NCI-H1930 (cell line): ENCODE results near the gene MAP6.

Source experiments
- DNase-seq, 2 experiments: peaks; one replicate each; lab custom pipeline; 2025; lab: John Stamatoyannopoulos, UW

MAP6 gene

DNA sequence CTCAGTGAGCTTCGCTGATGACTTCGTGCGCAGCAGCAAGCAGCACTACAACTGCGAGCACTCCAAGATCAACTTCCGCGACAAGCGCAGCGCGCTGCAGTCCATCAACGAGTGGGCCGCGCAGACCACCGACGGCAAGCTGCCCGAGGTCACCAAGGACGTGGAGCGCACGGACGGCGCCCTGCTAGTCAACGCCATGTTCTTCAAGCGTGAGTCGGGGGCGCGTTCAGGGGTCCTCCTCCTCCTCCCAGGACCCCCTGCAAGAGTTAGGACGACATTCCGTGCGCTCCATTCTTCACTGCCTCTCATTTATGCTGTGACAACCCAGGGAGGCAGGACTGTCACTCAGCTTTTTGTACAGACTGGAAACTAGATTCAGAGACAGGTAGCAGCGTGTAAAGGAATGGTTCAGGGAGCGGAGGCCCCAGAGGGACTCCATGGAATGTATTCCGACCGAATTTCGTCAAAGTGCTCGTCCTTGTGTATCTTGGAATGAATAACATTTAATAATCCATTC lies 102.0 kb downstream of the MAP6 start:
- DNase-seq: no peak

DNA sequence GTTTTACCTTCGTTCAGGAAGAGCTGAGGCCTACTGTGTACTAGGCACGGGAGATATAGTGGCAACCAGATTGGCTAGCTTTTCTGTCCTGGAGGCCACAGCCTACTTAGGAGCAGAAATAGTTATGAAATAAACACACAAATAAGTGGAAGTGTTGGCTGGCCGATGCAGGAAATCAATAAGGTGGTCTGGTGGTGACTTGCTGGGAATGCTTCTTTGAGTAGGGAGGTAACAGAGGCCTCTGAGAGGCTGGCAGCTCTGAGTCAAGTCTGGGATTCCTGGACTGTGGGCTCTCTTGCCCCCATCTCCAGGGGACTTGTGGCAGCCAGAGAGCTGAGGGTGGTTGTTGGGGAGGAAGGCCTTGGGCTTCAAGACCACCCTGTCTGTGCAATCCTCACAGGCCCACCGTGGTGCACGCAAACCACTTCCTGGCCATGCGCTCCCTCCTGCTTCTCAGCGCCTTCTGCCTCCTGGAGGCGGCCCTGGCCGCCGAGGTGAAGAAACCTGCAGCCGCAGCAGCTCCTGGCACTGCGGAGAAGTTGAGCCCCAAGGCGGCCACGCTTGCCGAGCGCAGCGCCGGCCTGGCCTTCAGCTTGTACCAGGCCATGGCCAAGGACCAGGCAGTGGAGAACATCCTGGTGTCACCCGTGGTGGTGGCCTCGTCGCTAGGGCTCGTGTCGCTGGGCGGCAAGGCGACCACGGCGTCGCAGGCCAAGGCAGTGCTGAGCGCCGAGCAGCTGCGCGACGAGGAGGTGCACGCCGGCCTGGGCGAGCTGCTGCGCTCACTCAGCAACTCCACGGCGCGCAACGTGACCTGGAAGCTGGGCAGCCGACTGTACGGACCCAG lies 102.7 kb downstream of the MAP6 start:
- no peak for DNase-seq

- no peak for DNase-seq
These were observed 103.5 kb downstream of the MAP6 start for GRCh38 chr11:75565221-75565814.

DNA sequence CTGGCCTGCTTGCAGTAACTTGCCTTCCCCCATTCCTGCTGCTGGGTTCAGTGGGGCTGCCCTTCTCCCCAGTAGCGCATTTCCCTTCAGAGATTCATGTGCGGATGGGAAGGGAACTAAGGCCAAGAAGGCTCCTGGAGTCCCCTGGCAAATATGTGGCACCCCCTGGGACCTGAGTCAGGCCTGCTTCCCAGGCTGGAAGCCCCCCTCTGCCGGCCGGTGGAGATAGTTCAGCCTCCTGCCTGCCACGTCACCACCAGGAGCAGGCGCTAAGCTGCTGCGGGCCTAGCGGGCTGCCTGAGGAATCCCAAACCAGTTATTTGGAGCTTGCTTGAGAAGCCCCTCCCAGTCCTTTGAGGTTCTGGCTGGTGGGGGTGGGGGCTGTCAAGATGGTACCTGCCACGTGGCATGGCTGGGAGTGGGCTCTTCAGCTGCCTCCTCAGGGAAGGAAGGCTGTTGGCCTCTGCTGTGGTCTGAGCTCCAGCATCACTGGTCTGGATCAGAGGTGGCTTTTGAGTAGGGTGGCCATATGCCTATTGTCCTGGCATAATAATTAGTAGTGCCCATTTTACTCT lies 104.8 kb downstream of the MAP6 start:
- DNase-seq: no peak

- no peak for DNase-seq
These were observed 105.3 kb downstream of the MAP6 start for GRCh38 chr11:75563501-75563977.

- DNase-seq: no peak
These were observed 105.9 kb downstream of the MAP6 start for GRCh38 chr11:75562836-75563484.

DNA sequence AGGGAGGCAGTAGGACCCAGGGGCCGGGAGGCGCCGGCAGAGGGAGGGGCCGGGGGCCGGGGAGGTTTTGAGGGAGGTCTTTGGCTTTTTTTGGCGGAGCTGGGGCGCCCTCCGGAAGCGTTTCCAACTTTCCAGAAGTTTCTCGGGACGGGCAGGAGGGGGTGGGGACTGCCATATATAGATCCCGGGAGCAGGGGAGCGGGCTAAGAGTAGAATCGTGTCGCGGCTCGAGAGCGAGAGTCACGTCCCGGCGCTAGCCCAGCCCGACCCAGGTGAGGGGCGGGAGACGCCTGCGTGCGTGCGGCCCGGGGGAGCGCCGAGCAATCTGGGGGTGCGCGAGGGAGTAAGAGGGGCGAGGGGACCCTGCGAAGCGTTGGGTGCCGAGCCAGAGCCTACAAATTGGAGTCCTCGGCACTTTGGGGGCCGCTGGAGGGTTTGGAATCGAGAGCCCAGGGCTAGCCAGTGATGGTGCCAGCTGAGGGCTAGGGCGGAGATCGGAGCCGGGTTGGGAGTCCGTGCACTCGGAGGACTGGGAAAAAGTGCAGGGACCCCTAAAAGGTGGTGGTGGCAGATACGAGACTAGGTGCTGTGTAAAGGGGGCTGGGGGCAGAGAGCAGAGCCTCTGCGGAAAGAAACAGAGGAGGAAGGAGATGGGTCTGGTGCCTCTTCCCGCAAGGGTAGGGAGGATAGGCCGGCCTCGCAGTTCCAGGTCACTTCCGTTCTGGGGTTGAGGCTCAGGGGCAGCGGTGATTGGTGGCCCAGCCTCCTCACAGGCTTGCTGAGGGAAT lies 106.6 kb downstream of the MAP6 start, which contains the start of gene SERPINH1:
SERPINH1 (plus strand) TSS at position 206 of the 788 bp plus-strand sequence. CDS start 4,097 bp downstream, outside the sequence.
- peak; percentile 52 to 68 for DNase-seq

DNA sequence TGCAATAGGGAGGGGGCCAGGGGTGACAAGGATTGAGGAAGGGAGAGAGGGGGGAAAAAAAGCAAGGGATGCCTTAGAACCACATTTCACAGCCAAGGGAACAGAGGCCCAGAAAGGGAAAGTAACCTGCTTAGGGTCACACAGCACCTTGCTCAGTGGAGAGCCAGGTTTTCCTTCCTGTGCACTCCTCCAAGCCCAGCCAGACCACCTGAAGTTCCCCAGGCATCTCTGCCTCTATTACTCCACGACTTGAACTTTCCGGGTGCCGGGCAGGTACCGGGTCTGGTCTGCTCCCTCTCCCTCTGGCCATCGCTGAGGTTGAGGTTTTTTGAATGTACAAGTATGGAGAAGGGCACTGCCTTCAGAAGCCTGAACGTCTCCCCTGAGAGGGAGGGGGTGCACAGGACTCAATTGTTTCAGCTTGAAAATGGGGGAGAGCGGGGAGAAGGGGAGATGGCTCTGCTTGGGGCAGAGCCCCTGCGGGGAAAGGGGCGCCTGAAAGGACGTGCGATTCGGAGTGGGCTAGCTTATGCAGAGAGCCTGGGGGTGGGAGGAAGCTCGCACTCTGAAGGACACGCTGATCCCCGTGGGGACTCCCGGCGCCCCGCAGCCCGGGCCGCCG lies 107.3 kb downstream of the MAP6 start:
- DNase-seq: no peak

DNA sequence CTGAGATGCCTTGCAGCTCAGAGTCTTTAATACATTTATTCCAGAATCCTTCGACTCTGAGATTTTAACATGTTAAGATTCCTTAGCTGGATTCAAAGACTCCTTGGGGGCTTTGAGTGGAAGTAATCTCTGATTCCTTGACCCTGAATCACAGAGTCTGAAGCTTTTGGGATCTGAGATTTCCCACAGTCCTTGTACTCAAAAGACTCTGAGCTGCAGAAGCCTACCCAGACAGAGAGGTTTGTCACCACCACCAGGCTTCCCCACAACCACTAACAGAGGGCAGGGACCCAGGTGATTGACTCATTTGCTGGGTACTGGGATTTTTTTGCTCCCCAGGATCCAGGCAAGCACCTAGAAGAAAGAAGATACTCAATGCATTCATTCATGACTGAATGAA lies 108.2 kb downstream of the MAP6 start:
- DNase-seq: no peak

- no peak for DNase-seq
These were observed 109.6 kb downstream of the MAP6 start for GRCh38 chr11:75558939-75559843.

GRCh38 chr11:75557666-75558494 lies 111.0 kb downstream of the MAP6 start:
- no peak for DNase-seq

DNA sequence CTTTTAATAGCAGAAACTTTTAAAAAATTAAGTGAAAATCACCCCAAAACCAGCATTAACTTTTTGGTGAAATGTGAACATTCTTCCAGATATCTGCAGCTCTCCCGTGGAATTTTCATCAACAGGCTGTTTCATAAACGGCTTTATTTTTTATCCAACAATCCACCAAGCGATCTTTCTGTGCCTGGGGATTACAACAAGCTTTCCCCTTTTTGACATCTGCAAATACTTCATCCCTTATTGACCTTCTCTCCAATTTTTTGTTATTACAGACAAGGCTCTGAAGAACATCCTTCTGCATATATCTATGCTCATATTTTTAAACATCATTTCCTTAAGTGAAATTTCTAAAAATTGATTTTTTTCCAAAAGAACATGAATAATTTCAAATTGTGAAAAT lies 112.6 kb downstream of the MAP6 start:
- DNase-seq: no peak

DNA sequence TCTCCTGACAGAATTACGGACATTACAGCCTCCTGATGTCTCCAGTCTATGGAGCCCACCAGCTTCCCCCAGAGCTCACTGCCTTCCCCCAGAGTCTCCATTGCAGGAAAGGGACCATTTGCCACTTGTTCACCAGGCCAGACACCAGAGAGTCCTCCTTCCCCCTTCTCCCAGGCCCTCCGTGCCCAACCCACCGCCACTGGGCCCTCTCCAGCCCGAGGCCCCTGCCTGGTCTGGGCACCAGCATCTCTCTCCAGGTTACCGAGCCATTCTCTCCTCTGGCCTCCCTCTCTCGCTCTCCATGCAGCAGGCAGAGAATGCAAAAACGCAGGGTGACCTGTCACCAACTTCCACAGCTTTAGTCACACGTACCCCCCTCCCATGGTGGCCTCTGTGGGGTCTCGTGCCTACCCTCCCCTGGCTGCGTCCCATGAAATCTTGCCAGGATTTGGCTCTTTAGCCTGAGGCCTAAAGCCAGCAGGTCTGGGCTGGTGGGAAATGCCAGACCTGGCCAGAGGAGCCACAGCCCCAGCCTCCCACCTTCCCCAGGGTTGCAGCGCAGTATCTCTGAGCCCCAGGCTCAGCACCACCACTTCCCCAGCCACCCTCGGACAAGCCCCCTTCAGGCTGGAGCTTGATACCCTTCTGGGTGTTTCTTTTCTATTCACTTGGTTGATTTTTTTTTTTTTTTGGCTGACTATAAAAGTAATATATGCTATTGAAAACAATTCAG lies 113.6 kb downstream of the MAP6 start:
- no peak for DNase-seq

DNA sequence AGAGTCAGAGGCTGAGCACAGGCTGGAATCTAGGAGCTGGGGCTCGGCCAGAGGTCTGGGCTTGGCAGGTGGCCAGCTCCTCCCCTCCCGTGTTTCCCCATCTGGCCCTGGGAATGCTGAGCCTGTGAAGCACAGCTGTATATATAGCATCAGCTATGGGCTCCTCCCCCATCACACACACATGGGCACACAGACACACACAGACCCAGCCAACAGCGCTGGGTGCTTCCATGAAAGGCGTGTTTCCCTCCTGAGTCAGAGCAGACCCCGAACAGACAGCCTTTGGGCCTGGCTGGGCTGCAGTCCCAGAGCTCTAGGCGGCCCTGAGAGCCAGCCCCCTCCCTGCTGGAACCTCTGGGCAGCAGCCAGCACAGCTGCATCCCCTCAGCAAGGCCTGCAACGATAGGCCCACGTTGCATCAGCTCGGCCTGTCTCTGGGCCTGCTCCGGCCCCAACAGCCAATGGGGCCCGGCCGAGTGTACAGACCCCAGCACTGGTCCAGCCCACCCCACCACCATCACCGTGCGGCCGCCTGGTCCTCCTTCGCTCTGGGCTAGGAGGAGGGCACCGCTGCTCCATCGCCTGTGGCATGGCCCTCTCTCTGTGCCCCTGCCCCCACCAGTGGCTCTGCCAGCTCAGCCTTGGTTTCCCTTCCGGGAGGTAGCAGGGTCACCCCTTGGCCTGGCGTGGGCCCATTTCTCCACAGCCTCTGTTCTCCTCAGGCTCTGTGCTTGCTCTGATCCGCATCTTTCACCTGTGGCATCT lies 114.4 kb downstream of the MAP6 start:
- no peak for DNase-seq

DNA sequence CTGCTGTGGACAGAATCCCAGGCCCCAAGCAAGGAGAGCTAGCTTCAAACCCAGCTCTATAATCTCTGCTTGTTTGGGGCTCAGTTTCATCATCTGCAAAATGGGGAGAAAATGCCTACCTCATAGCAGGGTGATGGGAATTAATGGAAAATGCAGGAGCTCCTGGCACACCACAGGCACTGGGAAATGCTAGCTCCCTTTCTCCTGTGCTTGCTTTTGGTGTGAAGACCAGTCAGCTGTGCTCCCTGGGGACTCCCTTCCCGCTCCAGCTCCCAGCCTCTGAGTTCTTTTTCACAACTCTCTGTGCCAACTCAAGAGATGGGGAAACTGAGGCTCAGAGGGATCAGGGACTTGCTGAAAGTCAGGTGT lies 115.0 kb downstream of the MAP6 start:
- DNase-seq: no peak

DNA sequence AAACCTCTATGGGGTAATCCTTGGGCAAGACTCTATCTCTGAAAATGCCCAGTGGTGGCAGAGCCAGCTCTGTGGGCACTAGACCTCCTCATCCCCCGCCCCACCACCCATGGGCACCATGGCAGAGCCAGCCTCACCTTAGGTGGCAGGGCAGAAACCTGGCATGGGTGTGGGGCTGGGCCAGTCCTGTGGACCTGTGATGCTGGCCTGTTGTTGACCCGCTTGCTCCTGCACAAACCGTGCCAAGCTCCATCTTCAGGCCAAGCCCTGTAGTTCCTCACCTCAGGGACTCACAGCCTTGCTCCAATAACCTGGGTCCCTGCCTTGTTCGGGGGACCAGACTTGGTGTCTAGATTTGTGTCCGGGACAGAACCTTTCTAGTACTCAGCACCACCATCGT lies 115.7 kb downstream of the MAP6 start:
- no peak for DNase-seq

DNA sequence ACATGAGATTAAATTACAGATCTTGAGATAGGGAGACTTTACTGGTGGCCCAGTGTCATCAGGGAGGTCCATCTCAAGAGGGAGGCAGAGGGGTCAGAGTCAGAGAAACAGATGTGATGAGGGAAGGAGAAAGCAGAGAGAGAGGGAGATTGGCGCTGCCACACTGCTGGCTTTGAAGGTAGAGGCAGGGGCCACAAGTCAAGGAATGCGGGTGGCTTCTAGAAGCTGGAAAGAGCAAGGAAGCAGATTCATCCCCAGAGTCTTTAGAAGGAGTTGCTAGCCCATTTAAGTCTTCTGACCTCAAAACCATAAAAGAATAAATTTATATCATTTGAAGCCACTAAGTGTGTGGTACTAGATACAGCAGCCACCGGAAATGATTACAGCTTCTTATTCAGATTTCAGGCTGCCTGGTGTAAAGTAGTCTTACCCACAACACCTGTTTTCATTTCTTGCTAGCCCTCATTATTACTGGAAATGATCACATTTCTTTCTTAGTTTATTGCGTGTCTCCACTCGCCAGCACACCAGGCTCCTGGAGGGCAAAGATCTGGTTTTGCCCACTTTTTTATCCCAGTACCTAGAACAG lies 119.4 kb downstream of the MAP6 start:
- DNase-seq: no peak
